GM18519 (cell line): ENCODE measurements around the gene RPS6KA4.
"Not testable (repeated sequence)": the region's sequence is repeated elsewhere in the genome, so short reads cannot be mapped to it uniquely, and the experiment has no call there.

Experiments
- ATAC-seq: cut with Tn5 transposase; IDR thresholded peaks from one replicate; pipeline ENCODE4 v1.9.1; 2021; ENCODE audit warnings: mild to moderate bottlenecking, moderate library complexity; ENCODE audit not compliant: unreplicated experiment, low FRiP score

Gene RPS6KA4

DNA sequence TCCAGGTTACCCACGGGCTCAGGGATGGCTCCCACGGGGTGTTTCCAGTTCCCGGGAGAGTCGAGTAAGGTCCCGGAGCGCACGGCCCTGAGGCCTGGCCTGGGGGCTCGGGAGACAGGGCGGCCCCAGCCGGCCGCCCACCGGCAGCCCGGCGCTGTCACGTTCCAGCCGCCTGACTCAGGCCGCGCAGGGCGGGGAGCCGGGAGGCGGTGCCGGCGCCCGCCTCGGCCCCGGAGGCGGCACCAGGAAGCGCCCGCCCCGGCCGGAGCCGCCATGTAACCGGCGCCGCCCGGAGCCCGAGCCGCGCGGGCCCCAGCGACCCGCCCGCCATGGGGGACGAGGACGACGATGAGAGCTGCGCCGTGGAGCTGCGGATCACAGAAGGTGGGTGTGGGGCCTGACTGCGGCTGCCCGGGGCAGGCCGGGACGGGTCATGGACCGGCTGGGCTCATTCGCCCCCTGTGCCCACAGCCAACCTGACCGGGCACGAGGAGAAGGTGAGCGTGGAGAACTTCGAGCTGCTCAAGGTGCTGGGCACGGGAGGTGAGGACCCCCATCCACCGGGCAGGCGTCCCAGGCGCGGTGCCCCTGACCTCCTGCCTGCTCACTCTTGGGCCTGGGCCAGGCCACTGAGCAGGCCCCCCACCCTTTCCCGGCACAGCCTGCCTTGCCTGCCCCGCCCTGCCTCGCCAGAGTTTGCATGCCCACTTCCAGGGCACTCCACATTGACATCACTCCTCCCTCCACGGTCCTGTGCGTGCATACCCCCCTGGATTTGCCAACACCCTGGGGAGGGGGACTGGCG is at the start of gene RPS6KA4:
Gene RPS6KA4 (plus strand): TSS at position 256 of the 805 bp plus-strand sequence. CDS start 74 bp downstream, at position 330.
- no peak for ATAC-seq

GRCh38 chr11:64312947-64313346 is 46.0 kb upstream of the RPS6KA4 start:
- no peak for ATAC-seq

GRCh38 chr11:64313491-64314145 is 45.3 kb upstream of the RPS6KA4 start:
- ATAC-seq = no peak

GRCh38 chr11:64314146-64314804 is 44.7 kb upstream of the RPS6KA4 start:
- no peak for ATAC-seq

GRCh38 chr11:64314805-64315561 is 44.0 kb upstream of the RPS6KA4 start:
- no peak for ATAC-seq

- ATAC-seq = not testable (repeated sequence)
Measured at GRCh38 chr11:64315667-64316526, 43.1 kb upstream of the RPS6KA4 start.

DNA sequence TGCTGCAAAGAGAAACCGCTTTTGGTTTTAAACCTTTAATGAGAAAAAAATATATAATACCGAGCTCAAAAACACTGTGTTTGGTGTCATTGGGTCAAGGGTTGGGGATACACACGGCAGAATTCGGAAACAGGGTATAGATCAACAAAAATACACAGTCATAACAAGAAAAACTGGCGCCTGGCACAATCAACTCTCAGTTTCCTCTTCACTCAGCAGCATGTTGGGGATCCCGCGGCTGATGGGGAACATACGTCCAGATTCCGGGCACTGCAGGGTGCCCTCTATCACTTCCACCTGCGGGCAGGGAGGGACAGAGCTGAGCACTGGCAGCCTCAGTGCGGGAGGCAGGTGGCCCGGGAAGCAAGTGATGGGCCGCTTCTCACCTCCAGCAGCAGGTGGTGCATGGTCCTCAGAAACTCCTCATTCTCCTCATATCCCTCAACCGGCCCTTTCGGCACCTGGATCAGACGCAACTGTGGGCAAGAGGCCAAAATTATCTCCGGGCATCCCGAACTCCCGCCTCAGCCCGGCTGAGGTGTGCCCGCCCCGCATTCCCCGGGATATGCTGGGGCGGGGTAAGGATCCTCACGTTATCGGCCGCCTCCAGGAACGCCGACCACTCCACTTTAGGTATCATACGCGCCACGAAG is 42.2 kb upstream of the RPS6KA4 start:
- no peak for ATAC-seq

GRCh38 chr11:64317325-64317960 is 41.5 kb upstream of the RPS6KA4 start, which contains the start of gene TRMT112:
TRMT112 (minus strand) TSS chr11:64317559; CDS start chr11:64317526, 33 bp downstream.
- ATAC-seq = peak; percentile 37

DNA sequence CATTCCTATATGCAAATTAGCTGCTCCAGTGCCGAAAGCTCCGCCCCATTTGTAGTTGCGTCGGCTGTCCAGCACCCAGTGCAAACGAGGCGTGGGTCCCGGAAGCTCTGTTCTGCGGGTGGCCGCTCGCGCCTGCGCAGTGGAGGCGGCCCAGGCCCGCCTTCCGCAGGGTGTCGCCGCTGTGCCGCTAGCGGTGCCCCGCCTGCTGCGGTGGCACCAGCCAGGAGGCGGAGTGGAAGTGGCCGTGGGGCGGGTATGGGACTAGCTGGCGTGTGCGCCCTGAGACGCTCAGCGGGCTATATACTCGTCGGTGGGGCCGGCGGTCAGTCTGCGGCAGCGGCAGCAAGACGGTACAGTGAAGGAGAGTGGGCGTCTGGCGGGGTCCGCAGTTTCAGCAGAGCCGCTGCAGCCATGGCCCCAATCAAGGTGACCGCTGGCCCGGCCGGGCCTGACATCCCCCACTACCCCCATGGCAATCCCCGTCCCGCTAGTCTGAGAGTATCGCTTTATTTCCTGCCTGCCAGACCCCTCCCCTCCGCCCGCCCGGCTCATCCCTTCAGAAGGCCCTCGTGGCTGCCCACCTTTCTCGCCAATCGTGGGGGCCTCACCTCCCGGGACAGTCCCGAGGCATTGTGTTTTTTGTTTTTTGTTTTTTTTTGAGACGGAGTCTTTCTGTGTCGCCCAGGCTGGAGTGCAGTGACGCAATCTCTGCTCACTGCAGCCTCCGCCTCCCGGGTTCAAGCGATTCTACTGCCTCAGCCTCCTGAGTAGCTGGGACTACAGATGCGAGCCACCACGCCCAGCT is 40.8 kb upstream of the RPS6KA4 start, which contains the start of gene PRDX5:
Gene PRDX5 (plus strand): TSS at position 161 of the 805 bp plus-strand sequence. CDS start 95 bp downstream, at position 256.
- ATAC-seq = peak; percentile 58

DNA sequence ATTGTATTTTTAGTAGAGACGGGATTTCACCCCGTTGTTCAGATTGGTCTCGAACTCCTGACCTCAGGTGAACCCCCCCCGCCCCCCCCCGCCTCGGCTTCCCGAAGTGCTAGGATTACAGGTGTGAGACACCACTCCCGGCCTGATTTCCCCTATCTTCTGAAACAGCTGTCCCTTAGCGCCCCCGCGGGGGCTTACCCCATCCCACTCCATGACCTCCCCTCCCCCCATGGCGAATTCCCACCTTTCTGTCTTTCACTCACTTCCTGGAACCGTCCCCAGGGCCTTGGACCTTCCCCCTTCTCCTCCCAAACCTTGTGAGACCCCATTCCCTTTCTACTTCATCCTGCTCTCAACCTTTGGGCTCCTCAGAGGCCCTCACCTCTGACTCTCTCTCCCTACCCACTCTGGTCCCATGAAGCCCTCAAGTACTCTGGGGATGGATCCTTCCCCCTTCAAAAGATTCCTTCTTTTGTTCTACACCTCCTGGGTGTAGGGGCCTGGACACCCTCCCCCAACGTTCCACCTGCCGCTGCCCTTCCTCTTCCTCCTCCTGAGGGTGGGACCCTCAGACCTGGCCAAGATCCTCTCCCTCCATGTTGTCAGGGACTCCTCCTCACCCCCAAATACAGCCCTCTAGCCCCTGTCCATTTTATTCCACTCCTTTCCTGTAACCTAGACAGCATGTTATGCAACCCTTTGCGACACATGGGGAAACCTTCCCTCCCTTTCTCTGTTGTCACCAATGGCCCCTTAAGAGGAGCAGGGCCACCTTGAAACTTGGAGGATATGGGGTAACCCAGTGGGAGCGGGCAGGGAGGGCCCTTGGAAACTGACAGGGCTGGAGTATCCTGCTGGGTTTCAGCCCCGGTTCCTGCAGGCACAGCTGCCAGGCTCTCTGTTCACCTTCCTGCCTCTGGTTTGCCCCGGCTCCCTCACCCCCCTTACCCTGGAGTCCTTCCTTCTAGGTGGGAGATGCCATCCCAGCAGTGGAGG is 39.9 kb upstream of the RPS6KA4 start:
- no peak for ATAC-seq

GRCh38 chr11:64320556-64320955 is 38.4 kb upstream of the RPS6KA4 start:
- no peak for ATAC-seq

DNA sequence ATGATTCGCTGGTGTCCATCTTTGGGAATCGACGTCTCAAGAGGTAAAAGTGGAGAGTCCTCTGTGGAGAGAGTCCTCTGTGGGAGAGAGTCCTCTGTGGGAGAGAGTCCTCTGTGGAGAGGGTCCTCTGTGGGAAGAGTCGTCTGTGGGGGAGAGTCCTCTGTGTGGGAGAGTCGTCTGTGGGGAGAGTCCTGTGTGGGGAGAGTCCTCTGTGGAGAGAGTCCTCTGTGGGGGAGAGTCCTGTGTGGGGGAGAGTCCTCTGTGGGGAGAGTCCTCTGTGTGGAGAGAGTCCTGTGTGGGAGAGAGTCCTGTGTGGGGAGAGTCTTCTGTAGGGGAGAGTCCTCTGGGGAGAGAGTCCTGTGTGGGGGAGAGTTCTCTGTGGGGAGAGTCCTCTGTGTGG is 37.9 kb upstream of the RPS6KA4 start:
- no peak for ATAC-seq

- no peak for ATAC-seq
Measured at GRCh38 chr11:64321533-64321932, 37.4 kb upstream of the RPS6KA4 start.

GRCh38 chr11:64322925-64323260 is 36.1 kb upstream of the RPS6KA4 start:
- no peak for ATAC-seq

DNA sequence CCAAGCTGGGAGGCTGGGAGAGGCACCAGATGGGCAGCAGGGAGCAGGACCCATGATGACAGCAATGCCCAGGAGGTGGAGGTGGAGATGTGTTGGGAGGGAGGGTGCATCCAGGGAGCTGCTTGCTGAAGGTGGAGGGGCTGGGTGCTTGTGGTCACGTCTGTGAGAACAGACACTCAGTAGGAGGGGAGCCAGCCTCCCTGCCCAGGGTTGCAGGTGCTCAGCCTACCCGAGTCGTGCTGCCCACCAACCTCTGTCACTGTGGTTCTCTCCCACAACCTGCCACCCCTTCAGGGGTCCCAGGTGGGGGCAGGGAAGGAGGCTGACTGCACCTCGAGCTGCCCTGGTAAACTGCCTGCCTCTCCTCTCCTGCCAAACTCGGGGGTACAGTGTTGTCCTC is 35.6 kb upstream of the RPS6KA4 start:
- no peak for ATAC-seq

- ATAC-seq = not testable (repeated sequence)
Measured at GRCh38 chr11:64323984-64324383, 35.0 kb upstream of the RPS6KA4 start.
